Suprapubic skin (tissue), 4 donors: ENCODE measurements around the gene CHST11.

Source experiments
- EP300 ChIP-seq: sonication (generic); formaldehyde crosslinking; IDR thresholded peaks from one replicate; pipeline ENCODE4 v1.6.1; 2017; ENCODE audit warnings: antibody characterized with exemption
- POLR2A ChIP-seq, 2 donors: fragments of 450-650 bp; IDR thresholded peaks; one replicate each; pipeline ENCODE4 v1.6.1; 2017; ENCODE audit warnings: antibody characterized with exemption in 2 of 2, mild to moderate bottlenecking in 2 of 2, moderate library complexity in 2 of 2
- POLR2AphosphoS5 ChIP-seq, 3 donors: sonication (generic); formaldehyde crosslinking; IDR thresholded peaks; one replicate each; pipeline ENCODE4 v1.6.1; 2017; ENCODE audit warnings: antibody characterized with exemption in 3 of 3
- TF ChIP-seq, protein P1 (sequence below), 2 donors: fragments of 200-600 bp in 1 of 2; fragments of 450-650 bp in 1 of 2; sonication (generic) in 1 of 2; IDR thresholded peaks; one replicate each; pipeline ENCODE4 v1.5.1; 2016 to 2019; ENCODE audit warnings: antibody characterized with exemption in 2 of 2, mild to moderate bottlenecking in 1 of 2, moderate library complexity in 1 of 2

DNA sequence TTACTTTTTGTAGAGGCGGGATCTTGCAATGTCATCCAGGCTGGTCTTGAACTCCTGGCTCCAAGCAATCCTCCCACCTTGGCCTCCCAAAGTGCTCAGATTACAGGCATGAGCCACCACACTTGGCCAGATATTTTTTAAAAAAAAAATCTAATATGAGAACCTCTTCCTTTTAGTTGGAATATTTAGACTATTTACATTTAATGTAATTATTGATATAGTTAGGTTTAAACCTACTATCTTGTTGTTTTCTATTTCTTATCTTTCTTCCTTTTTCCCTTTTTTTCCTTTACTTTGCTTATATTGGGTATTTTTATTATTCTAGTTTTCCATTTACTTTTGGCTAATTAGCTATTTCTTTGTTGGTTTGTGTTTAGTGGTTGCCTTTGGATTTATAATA is 315.6 kb downstream of the CHST11 start:
- TF ChIP-seq, protein P1, sequence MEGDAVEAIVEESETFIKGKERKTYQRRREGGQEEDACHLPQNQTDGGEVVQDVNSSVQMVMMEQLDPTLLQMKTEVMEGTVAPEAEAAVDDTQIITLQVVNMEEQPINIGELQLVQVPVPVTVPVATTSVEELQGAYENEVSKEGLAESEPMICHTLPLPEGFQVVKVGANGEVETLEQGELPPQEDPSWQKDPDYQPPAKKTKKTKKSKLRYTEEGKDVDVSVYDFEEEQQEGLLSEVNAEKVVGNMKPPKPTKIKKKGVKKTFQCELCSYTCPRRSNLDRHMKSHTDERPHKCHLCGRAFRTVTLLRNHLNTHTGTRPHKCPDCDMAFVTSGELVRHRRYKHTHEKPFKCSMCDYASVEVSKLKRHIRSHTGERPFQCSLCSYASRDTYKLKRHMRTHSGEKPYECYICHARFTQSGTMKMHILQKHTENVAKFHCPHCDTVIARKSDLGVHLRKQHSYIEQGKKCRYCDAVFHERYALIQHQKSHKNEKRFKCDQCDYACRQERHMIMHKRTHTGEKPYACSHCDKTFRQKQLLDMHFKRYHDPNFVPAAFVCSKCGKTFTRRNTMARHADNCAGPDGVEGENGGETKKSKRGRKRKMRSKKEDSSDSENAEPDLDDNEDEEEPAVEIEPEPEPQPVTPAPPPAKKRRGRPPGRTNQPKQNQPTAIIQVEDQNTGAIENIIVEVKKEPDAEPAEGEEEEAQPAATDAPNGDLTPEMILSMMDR (IDR thresholded peaks at IDR 0.05), result no peak
- no peak for TF ChIP-seq POLR2A (IDR thresholded peaks at IDR 0.05)
- TF ChIP-seq POLR2AphosphoS5 (IDR thresholded peaks at IDR 0.05), result no peak
- no peak for TF ChIP-seq EP300
